OCI-LY7 (cell line): ENCODE data around the gene GDF10. TPM values are rescaled to one million over a fixed set of nuclear protein-coding genes. Genes with fewer than 3 reads are reported as not detected.

Experiments
- BruUV-seq: library from RNA; stranded (reverse); fragments of 400-500 nt; replicated peaks from 2 replicates; lab custom pipeline; 2021; lab: Mats Ljungman, UMichigan
- CTCF ChIA-PET: fragments of 300-600 bp; sonication (Branson Sonifier 250); formaldehyde crosslinking; loops from one replicate; lab custom pipeline; 2022; ENCODE audit warnings: antibody characterized with exemption; ENCODE audit not compliant: unreplicated experiment; lab: Charles Lee
- POLR2A ChIA-PET: fragments of 300-600 bp; sonication (Branson Sonifier 250); formaldehyde crosslinking; loops from one replicate; lab custom pipeline; 2022; ENCODE audit warnings: antibody characterized with exemption; lab: Charles Lee
- DNase-seq: peaks from one replicate; pipeline ENCODE4 v3.0.0-alpha.2; 2015; ENCODE audit warnings: low spot score
- H2AFZ ChIP-seq: fragments of 200-600 bp; sonication (generic), shearing (Covaris generic); 2 replicates; pipeline ENCODE4 v1.6.1; 2014; ENCODE audit warnings: mild to moderate bottlenecking, antibody characterized with exemption, low read length, moderate library complexity
- H3K27ac ChIP-seq: fragments of 200-600 bp; sonication (generic); 2 replicates; pipeline ENCODE4 v1.5.1; 2014; ENCODE audit warnings: mixed run types, low read depth, mild to moderate bottlenecking, moderate library complexity, low read length, inconsistent platforms; ENCODE audit not compliant: poor library complexity, severe bottlenecking
- H3K36me3 ChIP-seq: fragments of 200-600 bp; sonication (generic); 2 replicates; pipeline ENCODE4 v1.6.1; 2014; ENCODE audit warnings: mild to moderate bottlenecking, antibody characterized with exemption, low read length, moderate library complexity, mixed read lengths; ENCODE audit not compliant: insufficient read depth
- H3K4me1 ChIP-seq: fragments of 200-600 bp; sonication (generic); 2 replicates; pipeline ENCODE4 v1.5.1; 2014; ENCODE audit warnings: mild to moderate bottlenecking, low read length; ENCODE audit not compliant: insufficient read depth, poor library complexity, severe bottlenecking
- H3K4me2 ChIP-seq: fragments of 200-600 bp; sonication (generic); 2 replicates; pipeline ENCODE4 v1.6.1; 2014; ENCODE audit warnings: mild to moderate bottlenecking, low read length
- H3K4me3 ChIP-seq: fragments of 200-600 bp; sonication (generic); 2 replicates; pipeline ENCODE4 v1.5.1; 2014; ENCODE audit warnings: mild to moderate bottlenecking, low read depth, low read length; ENCODE audit not compliant: poor library complexity, severe bottlenecking
- H3K79me2 ChIP-seq: fragments of 200-600 bp; sonication (generic); 2 replicates; pipeline ENCODE4 v1.6.1; 2016; ENCODE audit warnings: low read depth, mild to moderate bottlenecking, low read length, moderate library complexity, mixed read lengths; ENCODE audit not compliant: insufficient read depth
- H3K9me2 ChIP-seq: fragments of 200-600 bp; sonication (generic); 2 replicates; pipeline ENCODE4 v1.6.1; 2016; ENCODE audit warnings: mild to moderate bottlenecking, low read length, mixed read lengths; ENCODE audit not compliant: insufficient read depth
- H3K9me3 ChIP-seq: fragments of 200-600 bp; sonication (generic); 2 replicates; pipeline ENCODE4 v1.6.1; 2014; ENCODE audit warnings: mild to moderate bottlenecking, mixed run types, low read length, mixed read lengths
- H4K20me1 ChIP-seq: fragments of 200-600 bp; sonication (generic); 2 replicates; pipeline ENCODE4 v1.6.1; 2014; ENCODE audit warnings: mild to moderate bottlenecking, antibody characterized with exemption, low read length, moderate library complexity, mixed read lengths; ENCODE audit not compliant: insufficient read depth
- EZH2phosphoT487 ChIP-seq: fragments of 200-600 bp; sonication (generic); IDR thresholded peaks from 2 replicates; pipeline ENCODE4 v1.6.1; 2018; ENCODE audit warnings: low read depth, borderline replicate concordance, mild to moderate bottlenecking, mixed run types, antibody characterized with exemption, low read length, moderate library complexity, mixed read lengths
- intact Hi-C: fragments of 100-400 bp; cut with micrococcal nuclease; formaldehyde crosslinking; loops from one replicate; pipeline ENCODE4 v1.10.0; 2022; ENCODE audit not compliant: unreplicated experiment
- total RNA-seq, 2 experiments: library from RNA; depleted of rRNA in 1 of 2; stranded (reverse); fragments of >200 nt in 1 of 2; shearing (Covaris generic) in 1 of 2; gene quantifications; 2 replicates each; pipeline ENCODE4 v1.2.3, GENCODE V29; 2014 to 2022
- TF ChIP-seq, protein P1 (sequence below): fragments of 200-600 bp; sonication (generic); conservative IDR thresholded peaks from 2 replicates; pipeline ENCODE4 v1.5.1; 2014; ENCODE audit warnings: mild to moderate bottlenecking, antibody characterized with exemption, low read length, moderate library complexity, mixed read lengths

Gene GDF10
- total RNA-seq, 2 experiments from 2014 or later: not detected

- Histone ChIP-seq H3K4me1 (no peaks in the 10 kb centered on the region), H3K9me3 (no peaks in the 10 kb centered on the region), H3K36me3 (no peaks in the 10 kb centered on the region), H3K79me2 (no peaks in the 10 kb centered on the region), H3K4me2 (no peak overlapping the region), H3K4me3 (no peak overlapping the region), H3K9me2 (no peaks in the 10 kb centered on the region), H2AFZ (no peak overlapping the region), H3K27ac (no peak overlapping the region), H4K20me1 (no peaks in the 10 kb centered on the region)
- intact Hi-C loops: loop anchor here (10.0 kb wide), 1 partner anchor 59 kb away; no protein-coding TSS in a partner anchor
- POLR2A ChIA-PET: no interaction called here
- DNase-seq: no peak
- TF ChIP-seq, protein P1, sequence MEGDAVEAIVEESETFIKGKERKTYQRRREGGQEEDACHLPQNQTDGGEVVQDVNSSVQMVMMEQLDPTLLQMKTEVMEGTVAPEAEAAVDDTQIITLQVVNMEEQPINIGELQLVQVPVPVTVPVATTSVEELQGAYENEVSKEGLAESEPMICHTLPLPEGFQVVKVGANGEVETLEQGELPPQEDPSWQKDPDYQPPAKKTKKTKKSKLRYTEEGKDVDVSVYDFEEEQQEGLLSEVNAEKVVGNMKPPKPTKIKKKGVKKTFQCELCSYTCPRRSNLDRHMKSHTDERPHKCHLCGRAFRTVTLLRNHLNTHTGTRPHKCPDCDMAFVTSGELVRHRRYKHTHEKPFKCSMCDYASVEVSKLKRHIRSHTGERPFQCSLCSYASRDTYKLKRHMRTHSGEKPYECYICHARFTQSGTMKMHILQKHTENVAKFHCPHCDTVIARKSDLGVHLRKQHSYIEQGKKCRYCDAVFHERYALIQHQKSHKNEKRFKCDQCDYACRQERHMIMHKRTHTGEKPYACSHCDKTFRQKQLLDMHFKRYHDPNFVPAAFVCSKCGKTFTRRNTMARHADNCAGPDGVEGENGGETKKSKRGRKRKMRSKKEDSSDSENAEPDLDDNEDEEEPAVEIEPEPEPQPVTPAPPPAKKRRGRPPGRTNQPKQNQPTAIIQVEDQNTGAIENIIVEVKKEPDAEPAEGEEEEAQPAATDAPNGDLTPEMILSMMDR: no peak
- TF ChIP-seq EZH2phosphoT487: no peak
- no TSS peak for BruUV-seq
- CTCF ChIA-PET: interaction anchor here (0.6 kb wide), 1 partner anchor 21 kb away, joined by 3 read pairs; no protein-coding TSS in a partner anchor
Measured at GRCh38 chr10:47316131-47316530, 16.1 kb downstream of the GDF10 start.

DNA sequence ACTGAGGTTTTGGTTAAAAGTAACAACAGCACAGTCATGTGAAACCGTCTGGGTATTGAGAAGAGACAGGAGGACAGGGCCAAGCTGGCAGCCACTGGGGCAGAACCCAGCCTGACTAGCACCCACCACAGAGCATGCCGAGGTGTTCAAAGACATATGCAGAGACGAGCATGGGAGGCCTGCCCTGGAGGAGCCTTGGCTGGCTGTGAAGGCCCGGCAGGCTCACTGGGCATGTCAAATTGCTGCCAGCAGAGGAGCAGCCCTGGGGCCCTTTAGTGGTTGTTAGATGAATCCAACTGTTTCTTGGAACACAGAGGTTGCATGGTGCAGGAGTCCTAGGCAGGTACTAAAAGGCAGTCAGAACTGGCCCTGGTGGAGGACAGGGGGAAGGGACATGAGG, 17.3 kb downstream of the GDF10 start:
- DNase-seq: no peak
- intact Hi-C loops: loop anchor here (10.0 kb wide), 1 partner anchor 58 kb away; no protein-coding TSS in a partner anchor
- Histone ChIP-seq H3K9me3 (no peaks in the 10 kb centered on the region), H3K79me2 (no peaks in the 10 kb centered on the region), H3K4me3 (no peak overlapping the region), H2AFZ (no peak overlapping the region), H3K4me2 (no peak overlapping the region), H3K36me3 (no peaks in the 10 kb centered on the region), H3K27ac (no peak overlapping the region), H4K20me1 (no peaks in the 10 kb centered on the region), H3K4me1 (no peaks in the 10 kb centered on the region), H3K9me2 (no peaks in the 10 kb centered on the region)
- CTCF ChIA-PET: no interaction called here
- no peak for TF ChIP-seq EZH2phosphoT487
- TF ChIP-seq, protein P1: no peak
- BruUV-seq: no TSS peak
- POLR2A ChIA-PET: no interaction called here

DNA sequence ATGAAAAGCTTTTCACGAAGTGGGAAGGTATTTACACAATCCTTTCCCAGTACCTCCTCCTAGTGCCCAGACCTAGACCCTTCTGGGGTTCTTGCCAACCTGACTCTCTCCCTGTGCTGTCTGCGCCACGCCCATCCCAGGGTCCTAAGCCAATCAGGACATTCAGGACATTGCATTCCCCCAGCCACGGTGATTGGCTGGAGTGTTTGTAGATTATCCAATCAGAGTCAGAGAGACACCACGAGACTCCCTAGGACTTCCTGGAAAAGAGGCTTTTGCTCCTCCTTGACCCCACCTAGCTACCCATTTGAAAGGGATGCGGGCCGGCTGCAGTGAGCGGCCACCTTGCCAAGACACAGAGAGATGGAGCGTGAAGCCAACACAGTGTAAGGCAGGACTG, 18.7 kb downstream of the GDF10 start:
- TF ChIP-seq, protein P1: no peak
- TF ChIP-seq EZH2phosphoT487: no peak
- CTCF ChIA-PET: interaction anchor here (1.0 kb wide), 1 partner anchor 32 kb away, joined by 4 read pairs; no protein-coding TSS in a partner anchor
- no peak overlapping the region for H3K27ac ChIP-seq
- no peak overlapping the region for H3K4me3 ChIP-seq
- no peaks in the 10 kb centered on the region for H3K79me2 ChIP-seq
- intact Hi-C loops: loop anchor here (10.0 kb wide), 1 partner anchor 56 kb away; no protein-coding TSS in a partner anchor
- POLR2A ChIA-PET: no interaction called here
- no peaks in the 10 kb centered on the region for H3K9me3 ChIP-seq
- H2AFZ ChIP-seq: peak overlapping the region; percentile 38
- no peaks in the 10 kb centered on the region for H3K36me3 ChIP-seq
- no peak overlapping the region for H3K4me2 ChIP-seq
- no peaks in the 10 kb centered on the region for H3K9me2 ChIP-seq
- BruUV-seq: no TSS peak
- no peaks in the 10 kb centered on the region for H3K4me1 ChIP-seq
- peak; percentile 16 for DNase-seq
- H4K20me1 ChIP-seq: no peaks in the 10 kb centered on the region
